Bronchial epithelial cell (primary cell): ENCODE data around the gene CHD8. TPM values are rescaled to one million over a fixed set of nuclear protein-coding genes. Genes with fewer than 3 reads are reported as not detected.

ENCODE experiments used
- DNase-seq: peaks from one replicate; pipeline ENCODE4 v3.0.0-alpha.2; 2010; ENCODE audit warnings: low read depth
- FAIRE-seq: peaks from 2 replicates; lab custom pipeline; 2011; peaks lifted over from hg19 to GRCh38; lab: Jason Lieb, UNC
- H3K27me3 ChIP-seq: 2 replicates; pipeline ENCODE4 v1.5.1; 2011; ENCODE audit warnings: low read length; ENCODE audit not compliant: control insufficient read depth, insufficient read depth
- H3K36me3 ChIP-seq: 2 replicates; pipeline ENCODE4 v1.5.1; 2011; ENCODE audit warnings: low read length; ENCODE audit not compliant: control insufficient read depth, insufficient read depth
- H3K4me3 ChIP-seq: 2 replicates; pipeline ENCODE4 v1.5.1; 2011; ENCODE audit warnings: mild to moderate bottlenecking, low read depth, low read length, control low read depth
- total RNA-seq: library from RNA; depleted of rRNA; stranded (reverse); fragments of >200 nt; gene quantifications from 2 replicates; pipeline ENCODE4 v1.2.1, GENCODE V29; 2014
- TF ChIP-seq, protein P1 (sequence below): IDR thresholded peaks from 2 replicates; pipeline ENCODE4 v1.5.1; 2011; ENCODE audit warnings: mild to moderate bottlenecking, moderate library complexity, low read length, control low read depth, inconsistent platforms; ENCODE audit not compliant: insufficient read depth, severe bottlenecking

The CHD8 gene
- total RNA-seq, 1 donor from 2014 or later = 29.7 TPM

GRCh38 chr14:21426692-21427091 lies 29.2 kb downstream of the CHD8 start:
- no peak for FAIRE-seq
- TF ChIP-seq, protein P1, sequence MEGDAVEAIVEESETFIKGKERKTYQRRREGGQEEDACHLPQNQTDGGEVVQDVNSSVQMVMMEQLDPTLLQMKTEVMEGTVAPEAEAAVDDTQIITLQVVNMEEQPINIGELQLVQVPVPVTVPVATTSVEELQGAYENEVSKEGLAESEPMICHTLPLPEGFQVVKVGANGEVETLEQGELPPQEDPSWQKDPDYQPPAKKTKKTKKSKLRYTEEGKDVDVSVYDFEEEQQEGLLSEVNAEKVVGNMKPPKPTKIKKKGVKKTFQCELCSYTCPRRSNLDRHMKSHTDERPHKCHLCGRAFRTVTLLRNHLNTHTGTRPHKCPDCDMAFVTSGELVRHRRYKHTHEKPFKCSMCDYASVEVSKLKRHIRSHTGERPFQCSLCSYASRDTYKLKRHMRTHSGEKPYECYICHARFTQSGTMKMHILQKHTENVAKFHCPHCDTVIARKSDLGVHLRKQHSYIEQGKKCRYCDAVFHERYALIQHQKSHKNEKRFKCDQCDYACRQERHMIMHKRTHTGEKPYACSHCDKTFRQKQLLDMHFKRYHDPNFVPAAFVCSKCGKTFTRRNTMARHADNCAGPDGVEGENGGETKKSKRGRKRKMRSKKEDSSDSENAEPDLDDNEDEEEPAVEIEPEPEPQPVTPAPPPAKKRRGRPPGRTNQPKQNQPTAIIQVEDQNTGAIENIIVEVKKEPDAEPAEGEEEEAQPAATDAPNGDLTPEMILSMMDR = no peak
- no peak for DNase-seq
- Histone ChIP-seq H3K36me3 (peaks cover 32% of the 10 kb centered on the region), H3K4me3 (no peak overlapping the region), H3K27me3 (no peaks in the 10 kb centered on the region)

DNA sequence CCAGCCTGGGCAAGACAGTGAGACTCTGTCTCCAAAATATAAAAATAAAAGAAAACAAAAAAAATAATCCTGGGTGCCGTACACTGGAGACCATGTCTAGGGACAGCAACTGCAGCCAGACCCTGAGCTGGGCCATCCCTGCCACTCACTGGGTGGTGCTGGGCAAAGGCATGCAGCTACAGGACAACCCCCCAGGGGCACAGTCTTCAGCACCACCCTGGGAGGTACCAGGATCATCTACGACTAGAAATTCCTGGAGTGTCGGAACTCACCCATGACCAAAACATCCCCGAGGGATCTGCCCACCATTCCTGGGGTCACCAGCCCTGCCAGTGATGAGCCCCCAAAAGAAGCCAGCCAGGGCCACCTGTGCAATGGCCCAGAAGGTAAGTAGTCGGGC lies 36.4 kb downstream of the CHD8 start:
- no peak overlapping the region for H3K4me3 ChIP-seq
- TF ChIP-seq, protein P1 = no peak

GRCh38 chr14:21415329-21415728 lies 40.6 kb downstream of the CHD8 start:
- FAIRE-seq (no peak), DNase-seq (no peak)
- no peaks in the 10 kb centered on the region for H3K27me3 ChIP-seq
- H3K36me3 ChIP-seq = peaks cover 21% of the 10 kb centered on the region
- TF ChIP-seq, protein P1 = no peak
- no peak overlapping the region for H3K4me3 ChIP-seq

More for the DNA sequence above, 36.4 kb downstream of the CHD8 start:
- Histone ChIP-seq H3K27me3 (no peaks in the 10 kb centered on the region), H3K36me3 (peaks cover 17% of the 10 kb centered on the region)
- DNase-seq (no peak), FAIRE-seq (no peak)

DNA sequence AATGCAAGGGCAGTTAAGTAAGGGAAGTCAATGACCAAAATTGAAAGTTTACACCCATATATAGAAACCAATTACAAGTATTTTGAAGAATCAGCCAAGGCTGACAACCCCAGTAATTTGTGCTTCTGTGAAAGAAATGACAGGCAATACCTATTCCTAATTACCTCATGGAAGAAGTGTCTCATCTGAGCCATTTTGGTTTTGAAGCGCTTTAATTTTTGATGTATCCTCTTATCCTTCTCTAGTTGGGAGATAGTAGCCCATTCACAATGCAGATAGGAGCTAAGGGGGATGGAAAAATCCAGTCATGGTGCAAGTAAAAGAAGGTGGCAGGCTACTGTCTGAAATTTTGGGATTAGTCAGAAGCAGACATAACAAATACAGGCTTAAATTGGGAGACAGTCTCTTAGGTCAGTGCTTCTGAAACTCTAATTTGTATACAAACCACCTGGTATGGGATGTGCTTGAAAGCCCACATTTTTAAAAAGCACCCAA lies 41.7 kb downstream of the CHD8 start:
- no peak overlapping the region for H3K4me3 ChIP-seq
- no peak for FAIRE-seq
- no peaks in the 10 kb centered on the region for H3K27me3 ChIP-seq
- DNase-seq = no peak
- H3K36me3 ChIP-seq = peaks cover 21% of the 10 kb centered on the region
- TF ChIP-seq, protein P1 = no peak

DNA sequence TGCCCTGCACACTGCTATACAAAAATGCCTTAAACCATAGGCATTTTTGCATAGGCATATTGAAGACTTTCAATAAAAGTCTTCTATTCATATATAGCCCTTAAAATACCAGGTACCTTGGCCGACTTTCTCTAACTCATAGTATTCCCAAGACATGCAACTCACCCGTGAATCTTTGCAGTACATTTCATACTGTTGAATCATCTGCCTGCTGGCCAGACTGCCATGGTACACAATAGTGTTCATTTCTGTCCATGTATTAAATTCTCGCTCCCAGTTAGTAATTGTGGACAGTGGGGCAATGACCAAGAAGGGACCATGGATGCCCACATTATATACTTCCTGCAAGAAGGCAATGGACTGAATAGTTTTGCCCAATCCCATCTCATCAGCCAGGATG lies 47.8 kb downstream of the CHD8 start:
- FAIRE-seq (no peak), DNase-seq (peak; percentile 56)
- TF ChIP-seq, protein P1 = no peak
- Histone ChIP-seq H3K27me3 (no peaks in the 10 kb centered on the region), H3K4me3 (no peak overlapping the region), H3K36me3 (peaks cover 19% of the 10 kb centered on the region)

- no peaks in the 10 kb centered on the region for H3K27me3 ChIP-seq
- no peak overlapping the region for H3K4me3 ChIP-seq
- FAIRE-seq (no peak), DNase-seq (no peak)
- TF ChIP-seq, protein P1 = no peak
- peaks cover 26% of the 10 kb centered on the region for H3K36me3 ChIP-seq
Measured at GRCh38 chr14:21406213-21406612, 49.7 kb downstream of the CHD8 start.
